ENCODE measurements around the gene LBP. TPM values are rescaled to one million over a fixed set of nuclear protein-coding genes. Genes with fewer than 3 reads are reported as not detected.

The LBP gene
- total RNA-seq, 1 experiment from 2014 or later, result 0.15 TPM

DNA sequence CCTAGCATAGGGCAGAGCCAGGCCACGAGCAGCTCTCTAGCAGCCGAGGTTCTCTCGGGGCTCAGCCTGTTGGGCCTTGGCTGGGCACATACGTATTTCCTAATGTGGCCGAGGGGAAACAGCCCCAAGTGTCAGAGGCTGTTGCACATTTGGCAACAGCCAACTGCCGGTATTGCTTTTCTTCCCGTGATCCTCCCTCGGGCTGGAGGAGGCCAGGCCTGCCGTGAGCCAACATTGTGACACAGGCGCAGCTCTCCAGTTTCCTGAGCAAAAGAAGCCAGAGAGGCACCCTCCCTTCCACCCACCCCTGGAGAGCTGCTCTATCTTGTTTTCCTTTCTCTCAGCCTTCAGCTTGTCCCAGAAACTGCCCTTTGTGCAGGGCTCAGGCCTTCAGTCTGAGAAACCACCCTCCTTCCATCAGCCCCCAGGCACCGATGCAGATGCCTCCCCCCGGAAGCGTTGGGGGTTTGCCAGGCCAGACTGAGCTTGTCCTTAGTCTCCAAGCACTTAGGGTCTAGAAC is 47.5 kb upstream of the LBP start:
- Histone ChIP-seq H3K27me3 (ENCODE audit: control insufficient read depth, insufficient read depth, low read length) (no peaks in the 10 kb centered on the region), H3K4me3 (ENCODE audit: low read depth in 2 of 2, low read length in 2 of 2) (no peak overlapping the region), H3K9me3 (ENCODE audit: control insufficient read depth, insufficient read depth, low read depth, low read length) (no peaks in the 10 kb centered on the region), H3K27ac (ENCODE audit: low read length) (no peak overlapping the region), H3K36me3 (ENCODE audit: control insufficient read depth, insufficient read depth, low read length) (no peaks in the 10 kb centered on the region), H3K4me1 (ENCODE audit: control insufficient read depth, insufficient read depth, low read length) (no peaks in the 10 kb centered on the region)
- ATAC-seq, result no peak; the same call in 1 of the 2 replicates
- in situ Hi-C loops (cut with HindIII; ENCODE audit: low pct_unique_long_range_greater_than_20kb, low sequenced_read_pairs), result no loop called here
- TF ChIP-seq SIN3A (IDR thresholded peaks at IDR 0.05; ENCODE audit: borderline replicate concordance, insufficient read depth, low read depth, low read length) (no peak), TCF7L2 (IDR thresholded peaks at IDR 0.05; ENCODE audit: low read depth, low read length) (no peak), POLR2AphosphoS5 (IDR thresholded peaks at IDR 0.05; ENCODE audit: low read depth, low read length) (no peak)
- TF ChIP-seq, protein P1, sequence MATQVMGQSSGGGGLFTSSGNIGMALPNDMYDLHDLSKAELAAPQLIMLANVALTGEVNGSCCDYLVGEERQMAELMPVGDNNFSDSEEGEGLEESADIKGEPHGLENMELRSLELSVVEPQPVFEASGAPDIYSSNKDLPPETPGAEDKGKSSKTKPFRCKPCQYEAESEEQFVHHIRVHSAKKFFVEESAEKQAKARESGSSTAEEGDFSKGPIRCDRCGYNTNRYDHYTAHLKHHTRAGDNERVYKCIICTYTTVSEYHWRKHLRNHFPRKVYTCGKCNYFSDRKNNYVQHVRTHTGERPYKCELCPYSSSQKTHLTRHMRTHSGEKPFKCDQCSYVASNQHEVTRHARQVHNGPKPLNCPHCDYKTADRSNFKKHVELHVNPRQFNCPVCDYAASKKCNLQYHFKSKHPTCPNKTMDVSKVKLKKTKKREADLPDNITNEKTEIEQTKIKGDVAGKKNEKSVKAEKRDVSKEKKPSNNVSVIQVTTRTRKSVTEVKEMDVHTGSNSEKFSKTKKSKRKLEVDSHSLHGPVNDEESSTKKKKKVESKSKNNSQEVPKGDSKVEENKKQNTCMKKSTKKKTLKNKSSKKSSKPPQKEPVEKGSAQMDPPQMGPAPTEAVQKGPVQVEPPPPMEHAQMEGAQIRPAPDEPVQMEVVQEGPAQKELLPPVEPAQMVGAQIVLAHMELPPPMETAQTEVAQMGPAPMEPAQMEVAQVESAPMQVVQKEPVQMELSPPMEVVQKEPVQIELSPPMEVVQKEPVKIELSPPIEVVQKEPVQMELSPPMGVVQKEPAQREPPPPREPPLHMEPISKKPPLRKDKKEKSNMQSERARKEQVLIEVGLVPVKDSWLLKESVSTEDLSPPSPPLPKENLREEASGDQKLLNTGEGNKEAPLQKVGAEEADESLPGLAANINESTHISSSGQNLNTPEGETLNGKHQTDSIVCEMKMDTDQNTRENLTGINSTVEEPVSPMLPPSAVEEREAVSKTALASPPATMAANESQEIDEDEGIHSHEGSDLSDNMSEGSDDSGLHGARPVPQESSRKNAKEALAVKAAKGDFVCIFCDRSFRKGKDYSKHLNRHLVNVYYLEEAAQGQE (IDR thresholded peaks at IDR 0.05; ENCODE audit: insufficient read depth in 1 of 2, low read depth in 2 of 2, low read length in 1 of 2), result no peak
- TF ChIP-seq, protein P2, sequence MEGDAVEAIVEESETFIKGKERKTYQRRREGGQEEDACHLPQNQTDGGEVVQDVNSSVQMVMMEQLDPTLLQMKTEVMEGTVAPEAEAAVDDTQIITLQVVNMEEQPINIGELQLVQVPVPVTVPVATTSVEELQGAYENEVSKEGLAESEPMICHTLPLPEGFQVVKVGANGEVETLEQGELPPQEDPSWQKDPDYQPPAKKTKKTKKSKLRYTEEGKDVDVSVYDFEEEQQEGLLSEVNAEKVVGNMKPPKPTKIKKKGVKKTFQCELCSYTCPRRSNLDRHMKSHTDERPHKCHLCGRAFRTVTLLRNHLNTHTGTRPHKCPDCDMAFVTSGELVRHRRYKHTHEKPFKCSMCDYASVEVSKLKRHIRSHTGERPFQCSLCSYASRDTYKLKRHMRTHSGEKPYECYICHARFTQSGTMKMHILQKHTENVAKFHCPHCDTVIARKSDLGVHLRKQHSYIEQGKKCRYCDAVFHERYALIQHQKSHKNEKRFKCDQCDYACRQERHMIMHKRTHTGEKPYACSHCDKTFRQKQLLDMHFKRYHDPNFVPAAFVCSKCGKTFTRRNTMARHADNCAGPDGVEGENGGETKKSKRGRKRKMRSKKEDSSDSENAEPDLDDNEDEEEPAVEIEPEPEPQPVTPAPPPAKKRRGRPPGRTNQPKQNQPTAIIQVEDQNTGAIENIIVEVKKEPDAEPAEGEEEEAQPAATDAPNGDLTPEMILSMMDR (IDR thresholded peaks at IDR 0.05), result no peak
- BruUV-seq (replicated peaks), result no TSS peak
- ChIA-PET CTCF (interaction anchor here (0.7 kb wide), 1 partner anchor 34 kb away, joined by 13 read pairs; no protein-coding TSS in a partner anchor), POLR2A (no interaction called here)
- intact Hi-C loops (cut with micrococcal nuclease; ENCODE audit: unreplicated experiment), result no loop called here
- DNase-seq (ENCODE audit: low read depth, low spot score), result no peak

DNA sequence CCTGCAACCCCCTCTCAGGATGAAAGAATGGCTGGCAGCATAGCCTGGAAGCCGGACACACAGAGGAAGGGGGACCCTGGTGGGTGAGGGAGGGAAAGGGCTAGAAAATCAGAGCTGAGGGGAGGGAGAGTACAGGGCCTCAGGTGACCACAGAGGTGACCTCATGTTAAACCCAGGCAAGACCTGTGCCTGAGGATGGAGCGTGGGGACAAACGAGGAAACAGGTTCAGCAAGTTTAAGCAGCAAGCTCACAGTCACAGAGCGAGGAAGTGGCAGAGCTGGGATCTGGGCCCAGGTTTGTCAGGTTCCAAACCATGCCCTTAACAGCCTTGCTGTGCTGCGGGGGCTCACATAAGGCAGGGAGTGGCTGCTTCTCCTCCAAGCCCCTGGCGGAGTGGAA is 46.3 kb upstream of the LBP start:
- ChIA-PET POLR2A (interaction anchor here (0.6 kb wide), 1 partner anchor 340 kb away, joined by 8 read pairs; no protein-coding TSS in a partner anchor), CTCF (no interaction called here)
- in situ Hi-C loops (cut with HindIII; ENCODE audit: low pct_unique_long_range_greater_than_20kb, low sequenced_read_pairs) (no loop called here), intact Hi-C loops (cut with micrococcal nuclease; ENCODE audit: unreplicated experiment) (no loop called here)
- no peaks in the 10 kb centered on the region for H3K36me3 ChIP-seq (ENCODE audit: control insufficient read depth, insufficient read depth, low read length)
- BruUV-seq (replicated peaks), result no TSS peak
- no peak overlapping the region for H3K4me3 ChIP-seq (ENCODE audit: low read depth in 2 of 2, low read length in 2 of 2)
- ATAC-seq (no peak), DNase-seq (ENCODE audit: low read depth, low spot score) (no peak)
- TF ChIP-seq, protein P2 (IDR thresholded peaks at IDR 0.05), result no peak
- TF ChIP-seq TCF7L2 (IDR thresholded peaks at IDR 0.05; ENCODE audit: low read depth, low read length) (no peak), SIN3A (IDR thresholded peaks at IDR 0.05; ENCODE audit: borderline replicate concordance, insufficient read depth, low read depth, low read length) (no peak), POLR2AphosphoS5 (IDR thresholded peaks at IDR 0.05; ENCODE audit: low read depth, low read length) (no peak)
- TF ChIP-seq, protein P1 (IDR thresholded peaks at IDR 0.05; ENCODE audit: insufficient read depth in 1 of 2, low read depth in 2 of 2, low read length in 1 of 2), result no peak
- no peaks in the 10 kb centered on the region for H3K27me3 ChIP-seq (ENCODE audit: control insufficient read depth, insufficient read depth, low read length)
- no peak overlapping the region for H3K27ac ChIP-seq (ENCODE audit: low read length)
- no peaks in the 10 kb centered on the region for H3K9me3 ChIP-seq (ENCODE audit: control insufficient read depth, insufficient read depth, low read depth, low read length)
- H3K4me1 ChIP-seq (ENCODE audit: control insufficient read depth, insufficient read depth, low read length), result no peaks in the 10 kb centered on the region
